Common myeloid progenitor, CD34-positive (primary cell): Measurements from ENCODE around the gene TGM6.
A peak's percentile ranks its signal among the peaks of the same experiment; 100 is the strongest.
"Not testable (repeated sequence)": the region's sequence is repeated elsewhere in the genome, so short reads cannot be mapped to it uniquely, and the experiment has no call there.

Experiments used
- CTCF ChIA-PET: fragments of 350-600 bp; sonication (Branson Sonifier 250); formaldehyde crosslinking; loops from one replicate; lab custom pipeline; 2021; ENCODE audit warnings: antibody characterized with exemption; lab: Charles Lee
- POLR2A ChIA-PET: fragments of 350-600 bp; sonication (Branson Sonifier 250); formaldehyde crosslinking; loops from one replicate; lab custom pipeline; 2021; ENCODE audit warnings: antibody characterized with exemption; lab: Charles Lee
- DNase-seq, 3 donors: peaks; one replicate each; pipeline versions ENCODE4 v3.0.0 to v3.0.0-alpha.2; 2013
- H3K27ac ChIP-seq, 2 experiments: 1 replicate in 1 of 2; 2 replicates in 1 of 2; pipeline ENCODE4 v1.7.0; 2013; ENCODE audit warnings: inconsistent platforms in 2 of 2, low read length in 2 of 2, mild to moderate bottlenecking in 2 of 2, low read depth in 1 of 2, moderate library complexity in 1 of 2; ENCODE audit not compliant: severe bottlenecking in 2 of 2, insufficient read depth in 1 of 2, poor library complexity in 1 of 2
- H3K27me3 ChIP-seq, 5 experiments: replicated peaks in 2 of 5; 1 replicate in 3 of 5; 2 replicates in 2 of 5; pipeline versions ENCODE4 v1.6.1 to v1.7.0; 2013; ENCODE audit warnings: low read length in 4 of 5, mild to moderate bottlenecking in 2 of 5, moderate library complexity in 2 of 5, inconsistent platforms in 1 of 5; ENCODE audit not compliant: insufficient read depth in 5 of 5, control insufficient read depth in 4 of 5
- H3K36me3 ChIP-seq, 4 experiments: 1 replicate in 2 of 4; 2 replicates in 2 of 4; pipeline versions ENCODE4 v1.6.1 to v1.7.0; 2013; ENCODE audit warnings: low read length in 3 of 4, control low read depth in 1 of 4, mild to moderate bottlenecking in 1 of 4; ENCODE audit not compliant: control insufficient read depth in 4 of 4, insufficient read depth in 4 of 4
- H3K4me1 ChIP-seq, 4 experiments: 1 replicate in 3 of 4; 2 replicates in 1 of 4; pipeline versions ENCODE4 v1.6.1 to v1.7.1; 2013; ENCODE audit warnings: low read length in 3 of 4, mild to moderate bottlenecking in 3 of 4, control low read depth in 1 of 4, inconsistent platforms in 1 of 4, moderate library complexity in 1 of 4; ENCODE audit not compliant: control insufficient read depth in 4 of 4, insufficient read depth in 4 of 4; ENCODE audit errors: control extremely low read depth in 1 of 4
- H3K4me3 ChIP-seq, 7 experiments: 1 replicate in 4 of 7; 2 replicates in 3 of 7; pipeline versions ENCODE4 v1.5.1 to v1.7.0; 2013; ENCODE audit warnings: mild to moderate bottlenecking in 7 of 7, low read length in 6 of 7, moderate library complexity in 6 of 7, inconsistent platforms in 2 of 7, low read depth in 2 of 7, control low read depth in 1 of 7; ENCODE audit not compliant: insufficient read depth in 4 of 7, control insufficient read depth in 1 of 7; ENCODE audit errors: extremely low read depth in 1 of 7
- H3K9me3 ChIP-seq, 5 experiments: 1 replicate in 4 of 5; 2 replicates in 1 of 5; pipeline versions ENCODE4 v1.6.1 to v1.7.1; 2013; ENCODE audit warnings: low read length in 4 of 5, mild to moderate bottlenecking in 2 of 5, inconsistent platforms in 1 of 5, low read depth in 1 of 5, moderate library complexity in 1 of 5; ENCODE audit not compliant: control insufficient read depth in 4 of 5, insufficient read depth in 2 of 5; ENCODE audit errors: control extremely low read depth in 1 of 5
- WGBS: methylation state at CpG from one replicate; pipeline ENCODE4 v1.1.5; 2013; ENCODE audit not compliant: insufficient coverage; 5-methylcytosine and 5-hydroxymethylcytosine counted together

Gene TGM6

DNA sequence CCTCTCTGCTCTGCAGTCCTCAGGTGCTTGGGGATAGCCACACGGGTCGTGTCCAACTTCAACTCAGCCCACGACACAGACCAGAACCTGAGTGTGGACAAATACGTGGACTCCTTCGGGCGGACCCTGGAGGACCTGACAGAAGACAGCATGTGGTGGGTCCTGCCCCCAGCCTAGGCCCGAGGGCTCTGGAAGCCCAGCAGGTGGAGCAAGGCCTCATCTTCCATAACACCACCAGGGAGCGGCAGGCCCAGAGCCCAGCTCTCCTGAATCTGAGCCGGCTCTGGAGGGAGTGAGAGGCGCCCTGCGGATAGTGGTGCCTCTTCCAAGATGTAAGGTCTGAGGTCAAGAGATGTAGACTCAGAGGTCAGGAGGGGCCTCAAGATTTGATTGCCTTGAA, 19.6 kb downstream of the TGM6 start:
- Histone ChIP-seq H3K27me3 (peaks cover 0 to 23% (median 0%) of the 10 kb centered on the region in 5 experiments), H3K27ac (no peak overlapping the region), H3K4me1 (no peaks in the 10 kb centered on the region), H3K36me3 (no peaks in the 10 kb centered on the region), H3K9me3 (peaks cover 0 to 8% (median 6%) of the 10 kb centered on the region in 5 experiments), H3K4me3 (no peak overlapping the region)
- WGBS: 96% methylated on average over 11 of the region's 11 CpGs
- CTCF ChIA-PET: interaction anchor here (6.0 kb wide), 1 partner anchor 192 kb away, joined by 22 read pairs; no protein-coding TSS in a partner anchor
- no peak for DNase-seq
- POLR2A ChIA-PET: no interaction called here

DNA sequence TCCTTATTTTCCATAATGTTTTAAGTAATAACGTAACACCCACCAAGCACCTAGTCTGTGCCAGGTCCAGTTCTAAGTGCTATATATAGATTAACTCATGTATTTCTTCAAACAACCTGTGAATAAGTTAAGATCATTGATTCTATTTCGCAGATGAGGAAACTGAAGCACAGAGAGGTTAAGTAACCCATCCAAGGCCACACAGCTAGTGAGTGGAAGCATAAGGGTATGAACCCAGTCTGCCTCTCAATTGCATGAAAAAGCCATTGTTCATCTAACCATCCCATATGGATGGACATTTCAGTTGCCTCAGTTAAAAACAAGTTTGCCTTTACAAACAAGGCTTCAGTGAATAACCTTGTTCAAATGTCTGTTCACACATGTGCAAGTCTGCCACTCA, 20.8 kb downstream of the TGM6 start:
- Histone ChIP-seq H3K27ac (no peak overlapping the region), H3K36me3 (no peaks in the 10 kb centered on the region), H3K4me1 (no peaks in the 10 kb centered on the region), H3K9me3 (peaks cover 0 to 12% (median 8%) of the 10 kb centered on the region in 5 experiments), H3K27me3 (peaks cover 0 to 22% (median 0%) of the 10 kb centered on the region in 5 experiments), H3K4me3 (no peak overlapping the region)
- CTCF ChIA-PET: interaction anchor here (6.0 kb wide), 1 partner anchor 194 kb away, joined by 22 read pairs; no protein-coding TSS in a partner anchor
- WGBS: 83% methylated on average over 1 of the region's 2 CpGs
- DNase-seq: no peak
- POLR2A ChIA-PET: no interaction called here

DNA sequence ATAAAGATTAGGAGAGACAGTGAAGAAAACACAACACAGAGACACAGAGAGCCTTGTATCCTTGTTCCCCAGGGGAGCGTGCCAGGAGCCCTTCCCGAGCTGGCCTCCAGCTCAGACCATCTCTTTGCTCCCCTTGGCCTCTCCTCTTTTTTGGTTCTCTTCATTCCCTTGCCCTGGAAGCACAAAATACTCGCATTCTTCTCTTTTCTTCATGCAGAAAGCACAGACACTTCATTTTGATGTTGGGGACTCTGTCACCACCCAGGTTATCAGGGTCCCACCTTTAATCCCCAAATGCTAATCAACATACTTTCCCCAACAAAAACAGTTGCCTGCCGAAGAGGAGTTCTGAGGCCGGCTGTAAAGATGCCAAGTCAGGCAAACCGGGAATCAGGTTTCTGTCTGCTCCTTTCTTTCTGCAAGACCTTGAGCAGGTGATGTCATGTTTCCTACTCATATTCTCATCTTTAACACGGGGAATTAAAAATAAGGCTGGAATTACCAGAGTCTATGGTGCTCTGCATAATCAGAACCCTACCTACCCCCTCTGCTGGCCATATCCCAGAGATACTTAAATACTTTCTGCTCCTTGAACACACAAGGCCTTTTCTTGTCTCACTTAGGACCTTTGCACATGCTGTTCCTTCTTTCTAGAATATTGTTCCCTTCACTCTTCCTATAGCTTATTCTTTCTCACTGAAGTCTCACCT, 21.7 kb downstream of the TGM6 start:
- peaks cover 0 to 12% (median 8%) of the 10 kb centered on the region in 5 experiments for H3K9me3 ChIP-seq
- H3K4me3 ChIP-seq: no peak overlapping the region
- H3K27me3 ChIP-seq: peaks cover 0 to 23% (median 0%) of the 10 kb centered on the region in 5 experiments
- DNase-seq: peak; percentile 22 to 47 (median 40)
- no peak overlapping the region for H3K27ac ChIP-seq
- ChIA-PET CTCF (interaction anchor here (1.0 to 6.0 kb wide), 4 partner anchors 10 to 195 kb away, joined by 3 to 22 read pairs (median 4); no protein-coding TSS in a partner anchor), POLR2A (no interaction called here)
- WGBS: 89% methylated on average over 6 of the region's 7 CpGs
- H3K36me3 ChIP-seq: no peaks in the 10 kb centered on the region
- H3K4me1 ChIP-seq: no peaks in the 10 kb centered on the region

DNA sequence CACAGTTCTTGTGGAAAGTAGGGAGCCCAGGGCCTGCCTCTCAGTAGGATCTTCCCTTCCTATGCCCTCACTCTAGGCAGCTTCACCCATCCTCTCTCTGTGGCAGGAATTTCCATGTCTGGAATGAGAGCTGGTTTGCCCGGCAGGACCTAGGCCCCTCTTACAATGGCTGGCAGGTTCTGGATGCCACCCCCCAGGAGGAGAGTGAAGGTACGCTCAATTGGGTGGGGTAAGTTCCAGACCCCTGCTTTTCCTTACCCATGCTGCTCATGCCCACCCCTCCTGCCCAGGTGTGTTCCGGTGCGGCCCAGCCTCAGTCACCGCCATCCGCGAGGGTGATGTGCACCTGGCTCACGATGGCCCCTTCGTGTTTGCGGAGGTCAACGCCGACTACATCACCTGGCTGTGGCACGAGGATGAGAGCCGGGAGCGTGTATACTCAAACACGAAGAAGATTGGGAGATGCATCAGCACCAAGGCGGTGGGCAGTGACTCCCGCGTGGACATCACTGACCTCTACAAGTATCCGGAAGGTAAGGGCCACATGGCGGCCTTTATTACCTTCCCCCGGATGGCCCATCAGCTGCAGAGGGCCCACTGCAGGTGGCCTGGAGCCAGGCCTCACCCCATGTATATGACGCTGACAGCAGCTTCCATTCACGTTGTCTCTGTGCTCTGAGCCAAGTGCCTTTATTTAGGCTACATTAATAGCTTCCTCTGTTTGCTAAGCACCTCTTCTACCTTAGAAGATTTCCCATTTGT, 22.8 kb downstream of the TGM6 start:
- ChIA-PET CTCF (interaction anchor here (0.9 to 6.0 kb wide), 7 partner anchors 8 to 196 kb away, joined by 3 to 22 read pairs (median 3); no protein-coding TSS in a partner anchor), POLR2A (no interaction called here)
- no peaks in the 10 kb centered on the region for H3K36me3 ChIP-seq
- H3K27ac ChIP-seq: no peak overlapping the region
- H3K4me3 ChIP-seq: no peak overlapping the region
- peaks cover 0 to 26% (median 0%) of the 10 kb centered on the region in 5 experiments for H3K27me3 ChIP-seq
- peaks cover 0 to 9% (median 5%) of the 10 kb centered on the region in 5 experiments for H3K9me3 ChIP-seq
- no peak for DNase-seq
- no peaks in the 10 kb centered on the region for H3K4me1 ChIP-seq
- 97% methylated on average over 23 of the region's 24 CpGs for WGBS

DNA sequence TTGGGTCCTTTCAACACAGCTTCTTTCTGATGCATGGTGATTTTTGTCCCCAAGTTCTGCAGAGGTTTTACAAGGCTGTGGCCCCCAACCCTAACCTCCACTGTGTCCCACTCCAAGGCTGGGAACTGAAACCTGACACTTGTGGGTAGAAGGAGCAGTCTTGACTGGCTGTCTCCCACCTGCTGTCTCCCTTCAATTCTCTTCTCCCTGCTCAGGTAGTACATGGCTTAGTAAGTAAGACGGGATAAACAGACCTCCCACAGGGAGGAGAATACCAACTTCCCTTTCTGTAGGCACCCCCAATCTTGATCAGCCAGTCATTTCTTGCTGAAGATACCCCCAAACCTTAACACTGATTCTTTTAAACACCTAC, 25.0 kb downstream of the TGM6 start:
- Histone ChIP-seq H3K27ac (no peak overlapping the region), H3K4me1 (no peaks in the 10 kb centered on the region), H3K27me3 (peaks cover 0 to 27% (median 3%) of the 10 kb centered on the region in 5 experiments), H3K9me3 (peaks cover 0 to 9% (median 5%) of the 10 kb centered on the region in 5 experiments), H3K4me3 (no peak overlapping the region), H3K36me3 (no peaks in the 10 kb centered on the region)
- POLR2A ChIA-PET: no interaction called here
- CTCF ChIA-PET: interaction anchor here (1.3 to 6.0 kb wide), 2 partner anchors 11 to 198 kb away, joined by 3 to 22 read pairs; no protein-coding TSS in a partner anchor
- WGBS: no CpG with 5 or more reads among the region's 1 CpG
- DNase-seq: no peak

DNA sequence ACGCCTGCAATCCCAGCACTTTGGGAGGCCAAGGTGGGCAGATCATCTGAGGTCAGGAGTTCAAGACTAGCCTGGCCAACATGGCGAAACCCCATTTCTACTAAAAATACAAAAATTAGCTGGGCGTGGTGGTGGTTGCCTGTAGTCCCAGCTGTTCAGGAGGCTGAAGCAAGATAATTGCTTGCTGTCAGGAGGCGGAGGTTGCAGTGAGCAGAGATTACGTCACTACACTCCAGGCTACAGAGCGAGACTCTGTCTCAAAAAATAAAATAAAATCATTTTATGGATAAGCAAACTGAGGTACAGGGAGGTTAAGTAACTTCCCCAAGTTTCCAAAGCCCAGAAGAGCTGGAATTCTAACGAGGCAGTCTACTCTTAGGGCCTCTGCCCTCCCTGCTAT, 26.7 kb downstream of the TGM6 start:
- WGBS: 99% methylated on average over 5 of the region's 7 CpGs
- DNase-seq, H3K4me1 ChIP-seq, H3K9me3 ChIP-seq, POLR2A ChIA-PET, H3K27ac ChIP-seq, H3K4me3 ChIP-seq, H3K36me3 ChIP-seq: not testable (repeated sequence)
- H3K27me3 ChIP-seq: peaks cover 0 to 25% (median 5%) of the 10 kb centered on the region in 5 experiments
- CTCF ChIA-PET: interaction anchor here (1.2 kb wide), 1 partner anchor 45 kb away, joined by 3 read pairs; no protein-coding TSS in a partner anchor
